Liver (tissue), 9 donors: ENCODE measurements around the gene SKAP2. TPM values are rescaled to one million over a fixed set of nuclear protein-coding genes. Genes with fewer than 3 reads are reported as not detected.

Experiments
- DNase-seq: peaks from one replicate; pipeline ENCODE4 v3.0.0-alpha.2; 2017; ENCODE audit warnings: low spot score
- H3K27ac ChIP-seq, 2 donors: one replicate each; pipeline ENCODE4 v1.7.0; 2013; ENCODE audit warnings: inconsistent platforms in 2 of 2, low read length in 2 of 2, control low read depth in 1 of 2, low read depth in 1 of 2, mild to moderate bottlenecking in 1 of 2
- H3K27me3 ChIP-seq, 4 donors: one replicate each; pipeline versions ENCODE4 v1.6.1 to v1.7.0; 2013; ENCODE audit warnings: low read length in 3 of 4, inconsistent platforms in 1 of 4, mild to moderate bottlenecking in 1 of 4, moderate library complexity in 1 of 4; ENCODE audit not compliant: control insufficient read depth in 4 of 4, insufficient read depth in 4 of 4
- H3K36me3 ChIP-seq, 4 donors: one replicate each; pipeline versions ENCODE4 v1.6.1 to v1.7.0; 2013; ENCODE audit warnings: low read length in 3 of 4, mild to moderate bottlenecking in 3 of 4, low read depth in 1 of 4, moderate library complexity in 1 of 4; ENCODE audit not compliant: control insufficient read depth in 4 of 4, insufficient read depth in 3 of 4
- H3K4me1 ChIP-seq, 4 donors: one replicate each; pipeline versions ENCODE4 v1.6.1 to v1.7.0; 2013; ENCODE audit warnings: low read length in 3 of 4, mild to moderate bottlenecking in 3 of 4, moderate library complexity in 1 of 4; ENCODE audit not compliant: control insufficient read depth in 4 of 4, insufficient read depth in 4 of 4
- H3K4me3 ChIP-seq, 3 donors: one replicate each; pipeline versions ENCODE4 v1.6.1 to v1.7.0; 2013; ENCODE audit warnings: low read length in 3 of 3, control low read depth in 1 of 3, low read depth in 1 of 3, mild to moderate bottlenecking in 1 of 3
- H3K9ac ChIP-seq, 2 donors: one replicate each; pipeline ENCODE4 v1.7.0; 2013; ENCODE audit warnings: low read length in 2 of 2, mild to moderate bottlenecking in 2 of 2, moderate library complexity in 2 of 2, control low read depth in 1 of 2, low read depth in 1 of 2
- H3K9me3 ChIP-seq, 4 donors: one replicate each; pipeline versions ENCODE4 v1.6.1 to v1.7.0; 2013; ENCODE audit warnings: low read length in 3 of 4; ENCODE audit not compliant: control insufficient read depth in 4 of 4
- CTCF ChIP-seq: fragments of 150-350 bp; IDR thresholded peaks from 2 replicates; pipeline ENCODE4 v1.5.1; 2017; ENCODE audit warnings: improper control_type of control experiment, low read depth, low read length; ENCODE audit not compliant: missing input control
- EGR1 ChIP-seq, 2 donors: IDR thresholded peaks; 2 replicates each; pipeline ENCODE4 v1.6.1; 2016 to 2018; ENCODE audit warnings: antibody characterized with exemption in 2 of 2, low read depth in 2 of 2
- FOXA1 ChIP-seq: IDR thresholded peaks from 2 replicates; pipeline ENCODE4 v1.6.1; 2016; ENCODE audit warnings: antibody characterized with exemption
- FOXA2 ChIP-seq: IDR thresholded peaks from 2 replicates; pipeline ENCODE4 v1.6.1; 2016; ENCODE audit warnings: antibody characterized with exemption
- GABPA ChIP-seq, 2 donors: IDR thresholded peaks in 1 of 2; conservative IDR thresholded peaks in 1 of 2; 2 replicates each; pipeline ENCODE4 v1.6.1; 2016; ENCODE audit warnings: antibody characterized with exemption in 2 of 2, mild to moderate bottlenecking in 1 of 2, moderate library complexity in 1 of 2
- HNF4A ChIP-seq, 2 donors: conservative IDR thresholded peaks; 2 replicates each; pipeline ENCODE4 v1.6.1; 2016; ENCODE audit warnings: antibody characterized with exemption in 2 of 2, mild to moderate bottlenecking in 2 of 2
- HNF4G ChIP-seq: IDR thresholded peaks from 2 replicates; pipeline ENCODE4 v1.6.1; 2016; ENCODE audit warnings: antibody characterized with exemption
- JUND ChIP-seq, 2 donors: IDR thresholded peaks; 2 replicates each; pipeline ENCODE4 v1.6.1; 2016; ENCODE audit warnings: antibody characterized with exemption in 2 of 2
- MAX ChIP-seq: IDR thresholded peaks from 2 replicates; pipeline ENCODE4 v1.6.1; 2016; ENCODE audit warnings: antibody characterized with exemption
- NR2F2 ChIP-seq: IDR thresholded peaks from 2 replicates; pipeline ENCODE4 v1.6.1; 2016; ENCODE audit warnings: antibody characterized with exemption
- RAD21 ChIP-seq, 2 donors: IDR thresholded peaks; 2 replicates each; pipeline ENCODE4 v1.6.1; 2016; ENCODE audit warnings: antibody characterized with exemption in 2 of 2, mild to moderate bottlenecking in 2 of 2
- REST ChIP-seq: IDR thresholded peaks from 2 replicates; pipeline ENCODE4 v1.6.1; 2016; ENCODE audit warnings: antibody characterized with exemption, mild to moderate bottlenecking
- RXRA ChIP-seq, 2 donors: IDR thresholded peaks; 2 replicates each; pipeline ENCODE4 v1.6.1; 2017 to 2018; ENCODE audit warnings: antibody characterized with exemption in 2 of 2, mild to moderate bottlenecking in 1 of 2
- TAF1 ChIP-seq: conservative IDR thresholded peaks from 2 replicates; pipeline ENCODE4 v1.6.1; 2016; ENCODE audit warnings: antibody characterized with exemption, mild to moderate bottlenecking
- YY1 ChIP-seq: IDR thresholded peaks from 2 replicates; pipeline ENCODE4 v1.6.1; 2016; ENCODE audit warnings: antibody characterized with exemption, mild to moderate bottlenecking
- WGBS: extraction: QIAGEN DNeasy Blood & Tissue Kit; methylation state at CpG from one replicate; pipeline ENCODE4 v1.1.7; 2013; 5-methylcytosine and 5-hydroxymethylcytosine counted together
- polyA plus RNA-seq, 2 donors: library from polyadenylated mRNA; stranded (reverse) in 1 of 2; unstranded in 1 of 2; fragments of 200-250 nt in 1 of 2; fragments of >200 nt in 1 of 2; fragmentation: Nextera tagmentation in 1 of 2; extraction: Ambion mirVana in 1 of 2; gene quantifications; one replicate each; pipeline versions ENCODE4 v1.2.1 to v1.2.3, GENCODE V29; 2013 to 2015
- total RNA-seq, 2 donors: library from RNA; depleted of rRNA; stranded (reverse); fragments of >200 nt; gene quantifications; one replicate each; pipeline ENCODE4 v1.2.3, GENCODE V29; 2014
- TF ChIP-seq, protein P1 (sequence below): IDR thresholded peaks from 2 replicates; pipeline ENCODE4 v1.6.1; 2016; ENCODE audit warnings: antibody characterized with exemption
- TF ChIP-seq, protein P2 (sequence below): IDR thresholded peaks from 2 replicates; pipeline ENCODE4 v1.6.1; 2016; ENCODE audit warnings: antibody characterized with exemption
- donor health status: healthy.
- donor health status: healthy.
- donor health status: healthy.
- donor health status: healthy.
- donor health status: healthy.

Gene SKAP2
- total and polyA plus RNA-seq, 4 donors, result 3.4 to 9.2 (median 5.1) TPM

DNA sequence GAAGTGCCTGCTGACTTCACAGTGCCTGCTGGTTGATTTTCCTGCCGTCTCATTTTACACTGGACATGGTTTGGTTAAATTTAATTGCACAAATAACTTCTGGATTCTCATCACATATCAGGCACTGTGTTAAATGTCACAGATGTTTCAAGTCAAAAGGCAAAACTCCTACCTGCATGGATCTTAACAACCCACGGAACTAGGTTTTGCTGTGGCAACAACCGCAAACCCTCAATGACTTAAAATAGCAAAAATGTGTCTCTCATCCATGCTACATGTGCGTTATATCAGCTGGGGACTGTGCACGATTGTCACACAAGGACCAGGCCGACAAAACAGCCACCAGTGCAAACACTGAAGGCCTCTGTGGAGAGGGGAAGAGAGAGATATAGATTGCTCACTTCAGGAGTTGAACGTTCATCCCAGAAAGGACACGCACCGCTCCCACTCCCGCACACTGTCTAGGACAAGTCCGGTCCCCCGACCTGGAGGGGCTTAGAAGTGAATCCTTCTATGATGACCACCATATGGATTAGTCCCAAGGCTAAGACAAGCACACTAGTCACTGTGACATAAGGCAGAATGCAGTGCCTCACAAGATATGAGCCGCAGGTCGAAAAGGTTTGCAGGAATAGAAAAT lies 233.3 kb downstream of the SKAP2 start:
- H3K4me1 ChIP-seq, result no peaks in the 10 kb centered on the region
- no peak for DNase-seq
- H3K4me3 ChIP-seq, result no peak overlapping the region
- H3K27ac ChIP-seq, result no peak overlapping the region
- no peaks in the 10 kb centered on the region for H3K27me3 ChIP-seq
- H3K9me3 ChIP-seq, result no peaks in the 10 kb centered on the region
- WGBS, result 88% methylated on average over 14 of the region's 14 CpGs
- H3K9ac ChIP-seq, result no peak overlapping the region
- no peak for TF ChIP-seq JUND (IDR thresholded peaks at IDR 0.05)
- no peak for TF ChIP-seq HNF4A (conservative IDR thresholded peaks at IDR 0.05)
- TF ChIP-seq HNF4G, result no peak
- TF ChIP-seq NR2F2, result no peak
- no peak for TF ChIP-seq YY1
- no peak for TF ChIP-seq RAD21 (IDR thresholded peaks at IDR 0.05)
- no peak for TF ChIP-seq GABPA (IDR thresholded peaks at IDR 0.05 in 1 of 2, conservative IDR thresholded peaks at IDR 0.05 in 1 of 2)
- TF ChIP-seq, protein P1, sequence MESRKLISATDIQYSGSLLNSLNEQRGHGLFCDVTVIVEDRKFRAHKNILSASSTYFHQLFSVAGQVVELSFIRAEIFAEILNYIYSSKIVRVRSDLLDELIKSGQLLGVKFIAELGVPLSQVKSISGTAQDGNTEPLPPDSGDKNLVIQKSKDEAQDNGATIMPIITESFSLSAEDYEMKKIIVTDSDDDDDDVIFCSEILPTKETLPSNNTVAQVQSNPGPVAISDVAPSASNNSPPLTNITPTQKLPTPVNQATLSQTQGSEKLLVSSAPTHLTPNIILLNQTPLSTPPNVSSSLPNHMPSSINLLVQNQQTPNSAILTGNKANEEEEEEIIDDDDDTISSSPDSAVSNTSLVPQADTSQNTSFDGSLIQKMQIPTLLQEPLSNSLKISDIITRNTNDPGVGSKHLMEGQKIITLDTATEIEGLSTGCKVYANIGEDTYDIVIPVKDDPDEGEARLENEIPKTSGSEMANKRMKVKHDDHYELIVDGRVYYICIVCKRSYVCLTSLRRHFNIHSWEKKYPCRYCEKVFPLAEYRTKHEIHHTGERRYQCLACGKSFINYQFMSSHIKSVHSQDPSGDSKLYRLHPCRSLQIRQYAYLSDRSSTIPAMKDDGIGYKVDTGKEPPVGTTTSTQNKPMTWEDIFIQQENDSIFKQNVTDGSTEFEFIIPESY, result no peak
- no peak for TF ChIP-seq CTCF
- TF ChIP-seq MAX, result no peak
- no peak for TF ChIP-seq FOXA2
- no peak for TF ChIP-seq EGR1 (IDR thresholded peaks at IDR 0.05; ENCODE audit: low read depth in 2 of 2)
- no peak for TF ChIP-seq FOXA1
- TF ChIP-seq REST, result no peak
- TF ChIP-seq RXRA (IDR thresholded peaks at IDR 0.05), result no peak
- no peak for TF ChIP-seq TAF1
- TF ChIP-seq, protein P2, sequence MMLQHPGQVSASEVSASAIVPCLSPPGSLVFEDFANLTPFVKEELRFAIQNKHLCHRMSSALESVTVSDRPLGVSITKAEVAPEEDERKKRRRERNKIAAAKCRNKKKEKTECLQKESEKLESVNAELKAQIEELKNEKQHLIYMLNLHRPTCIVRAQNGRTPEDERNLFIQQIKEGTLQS, result no peak
- H3K36me3 ChIP-seq, result no peaks in the 10 kb centered on the region
